ENCODE measurements around the gene CEP350.

Gene CEP350

GRCh38 chr1:180158149-180159147, 203.8 kb downstream of the CEP350 start:
- DNase-seq (ENCODE audit: low read depth) = no peak

DNA sequence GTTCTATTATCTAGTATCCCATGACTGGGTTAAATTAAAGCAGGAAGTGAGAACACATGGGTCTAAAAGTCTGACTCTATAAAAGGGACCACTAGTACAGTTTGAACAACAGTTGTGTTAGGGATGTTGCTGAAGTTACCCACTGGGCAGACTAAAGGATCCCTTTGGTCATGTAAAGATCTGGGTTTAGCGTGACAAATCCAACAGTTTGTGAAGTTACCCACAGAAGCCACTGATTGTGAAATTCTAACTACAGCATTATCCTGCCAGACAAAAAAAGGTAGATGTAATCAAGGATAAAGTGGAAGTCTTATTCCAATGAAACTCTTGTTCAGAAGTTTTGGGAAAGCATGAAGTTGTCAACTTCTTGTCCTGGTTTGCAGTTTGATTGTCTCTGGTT, 205.7 kb downstream of the CEP350 start:
- DNase-seq (ENCODE audit: low read depth) = no peak

GRCh38 chr1:180163041-180163440, 208.4 kb downstream of the CEP350 start:
- no peak for DNase-seq (ENCODE audit: low read depth)
